Activated naive CD4-positive, alpha-beta T cell treated with anti-CD3 and anti-CD28 coated beads, Interleukin-2, amount 10 ng/mL, durations not matched to agents 7 days and 5 days (primary cell): ENCODE measurements around the gene IWS1.

Experiments used
- CTCF ChIA-PET: fragments of 350-600 bp; sonication (Branson Sonifier 250); formaldehyde crosslinking; loops from one replicate; lab custom pipeline; 2021; ENCODE audit warnings: antibody characterized with exemption; lab: Charles Lee
- DNase-seq: peaks from one replicate; pipeline ENCODE4 v3.0.0-alpha.2; 2020
- H3K27ac Mint-ChIP-seq: one replicate; pipeline ENCODE4 v1.8.0; 2021; ENCODE audit warnings: mild to moderate bottlenecking, moderate library complexity, mixed read lengths
- H3K27me3 Mint-ChIP-seq: one replicate; pipeline ENCODE4 v1.8.0; 2021; ENCODE audit warnings: mild to moderate bottlenecking, mixed read lengths
- H3K36me3 Mint-ChIP-seq: one replicate; pipeline ENCODE4 v1.8.0; 2021; ENCODE audit warnings: mixed read lengths
- H3K4me1 Mint-ChIP-seq: one replicate; pipeline ENCODE4 v1.8.0; 2021; ENCODE audit warnings: mixed read lengths
- H3K4me3 Mint-ChIP-seq: one replicate; pipeline ENCODE4 v1.8.0; 2021; ENCODE audit warnings: mild to moderate bottlenecking, moderate library complexity, mixed read lengths
- H3K9me3 Mint-ChIP-seq: one replicate; pipeline ENCODE4 v1.8.0; 2021; ENCODE audit warnings: mixed read lengths

The IWS1 gene

DNA sequence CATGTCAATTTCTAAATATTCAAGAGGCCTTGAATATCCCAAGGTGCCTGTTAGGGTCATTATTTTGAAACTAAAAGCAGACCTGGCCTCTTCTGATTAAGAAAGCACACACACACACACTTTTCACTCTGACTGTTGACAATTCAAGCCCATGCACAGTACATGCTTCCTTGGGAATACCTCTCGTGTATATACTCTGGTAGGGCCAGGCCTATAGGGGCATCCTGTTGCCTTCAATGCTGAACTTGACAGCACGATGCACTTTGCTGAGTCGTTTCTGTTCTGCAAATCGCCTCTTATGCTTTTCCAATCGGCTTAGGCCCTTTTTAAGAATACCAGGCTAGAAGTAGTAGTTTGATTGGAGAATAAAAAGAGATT, 40.6 kb downstream of the IWS1 start:
- DNase-seq: no peak
- Mint-ChIP-seq H3K9me3 (no peaks in the 10 kb centered on the region), H3K27ac (peak overlapping the region; percentile 80), H3K4me3 (peak overlapping the region; percentile 5), H3K36me3 (peaks cover 70% of the 10 kb centered on the region), H3K4me1 (peaks cover 24% of the 10 kb centered on the region), H3K27me3 (no peaks in the 10 kb centered on the region)
- CTCF ChIA-PET: interaction anchor here (2.5 kb wide), 1 partner anchor 288 kb away, joined by 6 read pairs; no protein-coding TSS in a partner anchor

DNA sequence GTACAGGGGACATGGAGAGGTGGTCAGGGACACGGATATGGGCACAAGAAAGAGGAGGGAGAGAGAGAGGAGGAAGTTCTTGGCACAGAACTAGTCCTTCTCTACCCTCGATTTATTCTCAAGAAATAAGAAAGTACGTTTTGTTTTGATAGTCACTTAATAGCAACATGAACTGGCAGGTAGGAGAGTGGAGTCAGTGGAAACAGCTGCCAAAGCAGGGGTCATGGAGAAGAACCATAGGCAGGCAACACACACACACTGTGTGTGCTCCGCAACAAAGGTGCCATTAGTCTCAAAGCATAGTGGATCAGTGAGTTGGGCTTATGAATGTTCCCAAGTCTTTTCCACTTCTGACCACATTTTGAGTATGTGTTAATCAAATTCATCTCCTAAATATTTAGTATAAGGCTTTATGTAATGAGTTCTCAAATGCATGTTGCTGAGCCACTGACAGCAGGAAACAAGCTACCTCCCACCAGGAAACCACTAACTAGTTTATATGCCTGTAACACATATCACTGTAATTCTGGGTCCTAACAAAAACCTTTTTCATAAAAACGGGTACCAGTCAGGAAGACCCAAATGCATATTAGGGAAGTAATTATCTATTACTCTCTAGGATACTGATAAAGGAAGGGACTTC, 41.1 kb downstream of the IWS1 start:
- peaks cover 24% of the 10 kb centered on the region for H3K4me1 Mint-ChIP-seq
- H3K9me3 Mint-ChIP-seq: no peaks in the 10 kb centered on the region
- DNase-seq: no peak
- H3K4me3 Mint-ChIP-seq: no peak overlapping the region
- H3K27me3 Mint-ChIP-seq: no peaks in the 10 kb centered on the region
- H3K36me3 Mint-ChIP-seq: peaks cover 70% of the 10 kb centered on the region
- CTCF ChIA-PET: interaction anchor here (2.5 kb wide), 1 partner anchor 288 kb away, joined by 6 read pairs; no protein-coding TSS in a partner anchor
- peak overlapping the region; percentile 80 for H3K27ac Mint-ChIP-seq

DNA sequence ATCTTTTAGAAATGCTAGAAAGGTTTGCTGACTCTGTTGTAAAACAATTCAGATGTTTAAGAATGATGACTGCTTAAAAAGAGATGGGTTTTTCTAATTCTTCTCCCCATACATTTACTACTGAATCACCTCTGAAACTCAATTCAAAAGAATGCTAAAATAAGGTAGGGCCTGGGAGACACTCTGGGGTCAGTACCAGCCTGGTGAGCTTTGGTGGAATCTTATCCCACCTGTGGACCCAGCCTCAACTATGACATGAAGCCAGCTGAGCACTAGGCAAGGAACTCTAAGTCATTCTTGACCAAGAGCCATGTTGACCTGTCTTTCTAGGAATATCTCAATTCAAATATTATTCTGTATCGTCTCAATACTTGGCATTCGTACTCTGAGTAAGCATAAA, 44.3 kb downstream of the IWS1 start:
- H3K4me3 Mint-ChIP-seq: no peak overlapping the region
- CTCF ChIA-PET: interaction anchor here (0.5 to 1.3 kb wide), 2 partner anchors 12 to 285 kb away, joined by 3 to 4 read pairs; no protein-coding TSS in a partner anchor
- H3K36me3 Mint-ChIP-seq: peaks cover 52% of the 10 kb centered on the region
- DNase-seq: no peak
- no peak overlapping the region for H3K27ac Mint-ChIP-seq
- no peaks in the 10 kb centered on the region for H3K27me3 Mint-ChIP-seq
- no peaks in the 10 kb centered on the region for H3K9me3 Mint-ChIP-seq
- H3K4me1 Mint-ChIP-seq: peaks cover 22% of the 10 kb centered on the region

DNA sequence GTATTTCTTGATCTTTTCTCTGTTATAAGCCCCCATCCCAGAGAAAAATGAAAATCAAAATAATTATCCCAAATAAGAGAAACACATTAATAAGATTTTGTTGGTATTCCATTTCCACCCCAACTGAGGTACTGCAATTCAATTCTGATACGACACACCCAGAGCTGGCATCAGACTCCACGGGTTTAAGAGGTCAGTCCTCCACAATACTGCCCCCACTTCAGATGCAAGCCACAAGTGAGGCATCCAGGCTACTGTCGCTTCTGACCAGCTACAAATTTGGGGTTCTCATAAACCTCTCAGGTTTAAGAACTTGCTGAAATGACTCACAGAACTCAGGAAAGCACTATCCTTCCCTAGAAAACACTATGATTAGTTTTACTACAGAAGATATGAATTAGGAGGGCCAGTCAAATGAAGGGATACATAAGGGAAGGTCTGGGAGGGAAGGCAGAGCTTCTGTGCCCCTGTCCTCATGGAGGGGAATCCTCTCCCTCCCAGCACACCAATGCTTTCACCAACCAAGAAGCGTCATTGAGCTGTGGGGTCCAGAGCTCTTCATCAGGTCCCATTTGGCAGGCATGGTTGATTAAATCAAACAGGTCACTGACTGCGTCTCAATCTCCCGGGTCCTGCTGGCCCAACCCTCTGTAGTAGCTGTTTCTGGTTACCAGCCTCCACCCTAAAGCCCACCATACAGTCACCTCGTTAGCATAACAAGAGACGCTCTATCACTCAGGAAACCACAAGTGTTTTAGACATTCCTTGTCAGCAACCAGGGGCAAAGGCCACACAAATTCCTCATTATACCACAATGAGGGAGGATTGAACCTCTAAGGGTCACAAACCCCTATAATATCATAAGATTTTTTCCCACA, 46.2 kb downstream of the IWS1 start:
- H3K9me3 Mint-ChIP-seq: peaks cover 8% of the 10 kb centered on the region
- H3K27me3 Mint-ChIP-seq: no peaks in the 10 kb centered on the region
- no peak for DNase-seq
- no peak overlapping the region for H3K4me3 Mint-ChIP-seq
- H3K36me3 Mint-ChIP-seq: peaks cover 49% of the 10 kb centered on the region
- H3K4me1 Mint-ChIP-seq: peaks cover 4% of the 10 kb centered on the region
- no peak overlapping the region for H3K27ac Mint-ChIP-seq
- CTCF ChIA-PET: interaction anchor here (0.7 to 2.7 kb wide), 24 partner anchors 9 to 412 kb away, joined by 3 to 25 read pairs (median 4); partner anchors contain the start of gene ERCC3

DNA sequence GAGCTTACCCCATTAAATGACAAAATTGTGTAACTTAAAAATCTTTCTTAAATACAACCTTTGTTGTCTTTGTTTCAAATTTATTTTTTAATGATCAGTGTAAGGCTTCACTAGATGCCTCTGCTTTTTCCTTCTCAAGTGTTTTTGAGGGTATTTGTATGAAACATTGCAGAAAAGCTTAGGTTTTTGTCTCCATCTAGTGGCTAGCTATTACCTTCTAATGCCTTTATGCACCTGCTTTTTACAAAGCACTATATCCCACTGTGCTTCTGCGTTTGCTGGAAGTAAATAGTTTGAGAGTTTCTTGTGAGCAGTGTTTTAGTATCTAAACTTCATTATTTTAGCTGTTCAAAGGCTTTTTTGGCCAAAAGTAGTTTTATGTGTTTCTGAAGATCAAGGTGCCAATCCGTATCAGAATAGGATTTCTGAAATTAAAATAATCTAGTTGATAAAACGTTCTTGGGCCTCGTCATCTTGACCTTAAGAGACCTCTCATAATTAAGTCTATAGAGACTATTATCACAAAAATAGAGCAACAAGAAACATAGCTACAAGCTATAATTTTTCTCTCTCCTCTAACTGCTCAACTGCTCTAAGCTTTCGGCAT, 47.0 kb downstream of the IWS1 start:
- Mint-ChIP-seq H3K36me3 (peaks cover 43% of the 10 kb centered on the region), H3K27me3 (no peaks in the 10 kb centered on the region), H3K27ac (no peak overlapping the region), H3K4me3 (no peak overlapping the region), H3K9me3 (peaks cover 8% of the 10 kb centered on the region), H3K4me1 (no peaks in the 10 kb centered on the region)
- DNase-seq: no peak
- CTCF ChIA-PET: interaction anchor here (0.6 to 2.7 kb wide), 31 partner anchors 9 to 411 kb away, joined by 3 to 25 read pairs (median 4); partner anchors contain the start of gene ERCC3

DNA sequence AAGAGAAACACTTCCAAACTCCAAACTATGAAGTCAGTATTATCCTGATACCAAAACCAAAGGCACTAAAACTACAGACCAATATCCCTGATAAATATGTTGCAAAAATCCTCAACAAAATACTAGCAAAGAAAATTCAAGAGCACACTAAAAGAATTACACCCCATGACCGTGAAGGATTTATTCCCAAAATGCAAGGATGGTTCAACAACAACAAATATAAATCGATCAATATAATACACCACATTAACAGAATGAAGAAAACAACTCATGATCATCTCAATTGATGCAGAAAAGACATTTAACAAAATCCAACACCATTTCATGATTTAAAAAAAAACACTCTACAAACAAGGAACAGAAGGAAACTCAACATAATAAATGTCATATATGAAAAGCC, 50.5 kb downstream of the IWS1 start:
- CTCF ChIA-PET: interaction anchor here (1.9 kb wide), 1 partner anchor 279 kb away, joined by 5 read pairs; no protein-coding TSS in a partner anchor
- Mint-ChIP-seq H3K36me3 (peaks cover 24% of the 10 kb centered on the region), H3K4me3 (no peak overlapping the region), H3K27ac (no peak overlapping the region), H3K9me3 (peaks cover 8% of the 10 kb centered on the region), H3K27me3 (no peaks in the 10 kb centered on the region), H3K4me1 (no peaks in the 10 kb centered on the region)
- no peak for DNase-seq

DNA sequence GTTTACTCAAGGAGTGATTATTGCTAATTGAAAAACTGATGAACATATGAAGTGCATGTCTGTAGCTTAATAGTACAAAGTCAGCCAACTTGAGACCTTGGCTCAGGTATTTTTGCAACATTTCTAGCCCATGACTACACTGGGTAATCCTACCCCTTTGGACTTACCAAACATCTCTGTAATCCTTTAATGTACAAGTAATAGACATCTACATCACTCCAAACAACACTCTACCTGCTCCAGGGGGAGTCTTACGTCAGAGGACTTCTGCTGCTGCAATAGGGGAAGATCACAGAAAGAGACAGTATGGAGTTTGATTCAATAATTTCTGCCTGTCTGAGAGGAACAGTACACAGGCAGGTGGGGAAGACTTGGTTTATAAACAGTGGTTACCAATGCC, 54.0 kb downstream of the IWS1 start:
- Mint-ChIP-seq H3K36me3 (peaks cover 25% of the 10 kb centered on the region), H3K9me3 (peaks cover 8% of the 10 kb centered on the region), H3K27ac (no peak overlapping the region), H3K27me3 (no peaks in the 10 kb centered on the region), H3K4me1 (no peaks in the 10 kb centered on the region), H3K4me3 (no peak overlapping the region)
- CTCF ChIA-PET: no interaction called here
- no peak for DNase-seq

DNA sequence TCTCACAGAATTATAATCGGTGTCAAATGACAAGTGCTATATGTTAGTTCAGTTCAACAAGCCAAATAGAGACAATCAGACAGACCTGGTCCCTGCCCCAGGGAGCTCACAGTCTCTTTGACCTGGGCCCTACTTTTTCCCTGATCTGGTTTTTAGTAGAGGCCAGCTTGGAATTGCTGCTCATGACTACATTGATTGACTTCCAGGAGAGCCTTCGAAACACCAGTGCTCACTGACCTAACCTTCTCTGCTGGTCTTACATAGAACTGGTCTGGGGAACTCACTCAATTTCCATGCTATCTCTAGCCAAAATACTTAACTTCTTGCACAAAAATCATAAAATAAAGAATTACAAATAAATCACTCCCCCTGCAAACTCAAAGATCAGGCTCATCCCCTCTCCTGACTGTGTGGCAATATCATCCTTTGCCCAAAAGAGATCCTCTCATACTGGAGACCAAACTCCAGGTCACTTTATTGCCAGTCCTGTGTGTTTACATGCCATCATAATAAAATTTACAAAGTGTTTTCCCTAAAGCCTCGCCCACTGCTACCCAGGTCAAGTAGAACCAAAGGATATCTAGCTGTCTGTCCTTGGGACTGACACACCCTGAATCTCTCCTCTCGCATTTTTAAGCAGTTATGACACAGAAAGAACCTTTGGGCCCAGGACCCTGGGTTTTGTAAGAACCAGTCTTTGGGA, 54.9 kb downstream of the IWS1 start:
- Mint-ChIP-seq H3K4me1 (no peaks in the 10 kb centered on the region), H3K9me3 (peaks cover 8% of the 10 kb centered on the region), H3K36me3 (peaks cover 24% of the 10 kb centered on the region), H3K27ac (no peak overlapping the region), H3K4me3 (no peak overlapping the region), H3K27me3 (no peaks in the 10 kb centered on the region)
- CTCF ChIA-PET: interaction anchor here (0.9 to 2.8 kb wide), 2 partner anchors 8 to 72 kb away, joined by 3 to 8 read pairs; no protein-coding TSS in a partner anchor
- DNase-seq: no peak

DNA sequence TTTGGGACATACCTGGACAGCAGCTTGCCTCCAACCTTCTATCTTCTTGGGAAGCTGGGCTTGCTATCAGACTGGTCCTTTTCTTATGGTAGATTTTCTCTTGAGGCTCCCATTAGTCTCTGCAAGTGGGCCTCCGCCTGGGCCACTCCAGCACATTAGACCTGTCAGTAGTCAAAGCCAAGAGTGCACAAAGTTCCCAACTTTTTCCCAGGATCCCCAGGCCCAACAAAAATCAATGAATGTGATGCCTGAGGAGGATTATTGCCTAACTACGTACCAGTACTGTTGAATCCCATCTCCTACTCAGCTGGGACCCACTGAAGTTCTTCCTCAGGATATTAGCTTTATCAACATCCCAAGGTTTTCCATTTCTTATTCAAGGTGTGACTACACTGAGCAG, 56.3 kb downstream of the IWS1 start:
- CTCF ChIA-PET: interaction anchor here (2.8 kb wide), 1 partner anchor 9 kb away, joined by 8 read pairs; no protein-coding TSS in a partner anchor
- peaks cover 15% of the 10 kb centered on the region for H3K36me3 Mint-ChIP-seq
- H3K27ac Mint-ChIP-seq: no peak overlapping the region

DNA sequence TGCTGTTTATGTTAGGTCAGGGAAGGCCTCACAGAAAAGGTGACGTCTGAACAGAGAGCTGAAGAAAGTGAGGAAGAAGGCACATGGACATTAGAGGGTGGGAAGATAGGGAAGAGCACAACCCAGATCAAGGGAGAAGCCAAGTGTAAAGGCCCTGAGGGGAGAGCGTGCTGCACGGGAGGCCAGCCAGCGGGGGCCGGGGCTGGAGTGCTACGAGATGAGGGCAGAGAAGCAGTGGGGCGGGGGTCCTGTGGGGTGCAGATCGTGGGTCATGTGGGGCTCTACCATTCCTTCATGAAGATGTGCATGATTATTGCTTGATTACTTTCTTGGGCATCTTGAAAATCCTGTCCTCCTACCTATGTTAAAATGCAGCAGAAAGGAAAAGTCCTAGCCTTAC, 57.2 kb downstream of the IWS1 start:
- Mint-ChIP-seq H3K4me3 (no peak overlapping the region), H3K27me3 (no peaks in the 10 kb centered on the region), H3K9me3 (no peaks in the 10 kb centered on the region), H3K4me1 (peaks cover 6% of the 10 kb centered on the region), H3K36me3 (peaks cover 15% of the 10 kb centered on the region), H3K27ac (no peak overlapping the region)
- no peak for DNase-seq
- CTCF ChIA-PET: interaction anchor here (2.8 kb wide), 1 partner anchor 10 kb away, joined by 8 read pairs; no protein-coding TSS in a partner anchor

More for the DNA sequence above, 56.3 kb downstream of the IWS1 start:
- H3K9me3 Mint-ChIP-seq: no peaks in the 10 kb centered on the region
- peaks cover 6% of the 10 kb centered on the region for H3K4me1 Mint-ChIP-seq
- H3K4me3 Mint-ChIP-seq: no peak overlapping the region
- DNase-seq: no peak
- H3K27me3 Mint-ChIP-seq: no peaks in the 10 kb centered on the region

DNA sequence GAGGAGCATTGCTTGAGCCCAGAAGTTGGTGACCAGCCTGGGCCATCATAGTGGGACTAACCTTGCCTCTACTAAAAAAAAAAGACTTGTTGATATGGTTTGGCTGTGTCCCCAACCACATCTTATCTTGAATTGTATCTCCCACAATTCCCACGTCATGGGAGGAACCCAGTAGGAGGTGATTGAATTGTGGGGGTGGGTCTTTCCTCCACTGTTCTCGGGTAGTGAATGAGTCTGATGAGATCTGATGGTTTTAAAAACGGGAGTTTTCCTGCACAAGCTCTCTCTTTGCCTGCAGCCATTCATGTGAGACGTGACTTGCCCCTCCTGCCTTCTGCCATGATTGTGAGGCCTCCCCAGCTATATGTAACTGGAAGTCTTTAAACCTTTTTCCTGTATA, 61.0 kb downstream of the IWS1 start:
- Mint-ChIP-seq H3K4me3 (no peak overlapping the region), H3K27me3 (no peaks in the 10 kb centered on the region), H3K9me3 (no peaks in the 10 kb centered on the region), H3K4me1 (peaks cover 6% of the 10 kb centered on the region), H3K27ac (no peak overlapping the region), H3K36me3 (peaks cover 17% of the 10 kb centered on the region)
- DNase-seq: no peak
- CTCF ChIA-PET: interaction anchor here (0.6 kb wide), 1 partner anchor 52 kb away, joined by 3 read pairs; no protein-coding TSS in a partner anchor

DNA sequence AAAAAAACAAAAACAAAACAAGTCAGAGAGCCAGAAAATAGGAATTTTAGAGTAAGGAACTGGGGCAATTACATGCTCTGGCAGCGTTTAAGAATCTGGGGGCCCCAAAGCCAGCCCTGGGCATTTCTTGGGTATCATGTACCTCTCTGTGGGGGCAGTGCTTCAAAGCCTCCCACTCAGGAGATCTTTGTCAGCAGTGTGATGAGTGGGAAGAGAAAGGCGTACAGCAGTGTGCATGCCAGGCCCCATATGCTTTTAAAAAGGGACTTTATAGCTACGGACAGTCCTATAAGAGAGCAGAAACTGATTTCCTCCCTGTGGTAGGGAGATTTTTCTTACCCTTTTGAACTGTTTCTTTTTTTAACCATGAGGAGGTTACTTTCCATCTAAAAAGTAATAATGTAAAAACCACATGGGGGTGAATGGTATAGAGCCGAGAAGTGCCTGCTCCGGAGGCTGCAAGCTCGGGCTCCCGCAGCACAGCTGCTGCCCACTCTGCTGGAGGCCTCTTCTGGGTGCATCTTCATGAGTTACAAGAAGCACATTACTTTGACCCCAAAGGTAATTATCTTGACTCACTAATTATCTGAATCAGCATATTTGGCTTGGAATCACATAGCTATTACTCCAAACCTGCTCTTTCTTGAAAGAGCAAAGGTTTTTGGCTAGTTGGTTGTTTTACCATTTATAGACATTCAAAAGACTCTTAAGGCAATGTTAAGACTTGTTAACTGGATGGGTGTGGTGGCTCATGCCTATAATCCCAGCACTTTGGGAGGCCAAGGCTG, 61.6 kb downstream of the IWS1 start:
- no peak for DNase-seq
- H3K36me3 Mint-ChIP-seq: peaks cover 17% of the 10 kb centered on the region
- no peak overlapping the region for H3K4me3 Mint-ChIP-seq
- peaks cover 6% of the 10 kb centered on the region for H3K4me1 Mint-ChIP-seq
- H3K9me3 Mint-ChIP-seq: no peaks in the 10 kb centered on the region
- CTCF ChIA-PET: no interaction called here
- H3K27ac Mint-ChIP-seq: no peak overlapping the region
- no peaks in the 10 kb centered on the region for H3K27me3 Mint-ChIP-seq
